ENCODE data around the gene CTBP2.

GRCh38 chr10:125134483-125134848 is 25.9 kb downstream of the CTBP2 start:
- TF ChIP-seq, protein P1, sequence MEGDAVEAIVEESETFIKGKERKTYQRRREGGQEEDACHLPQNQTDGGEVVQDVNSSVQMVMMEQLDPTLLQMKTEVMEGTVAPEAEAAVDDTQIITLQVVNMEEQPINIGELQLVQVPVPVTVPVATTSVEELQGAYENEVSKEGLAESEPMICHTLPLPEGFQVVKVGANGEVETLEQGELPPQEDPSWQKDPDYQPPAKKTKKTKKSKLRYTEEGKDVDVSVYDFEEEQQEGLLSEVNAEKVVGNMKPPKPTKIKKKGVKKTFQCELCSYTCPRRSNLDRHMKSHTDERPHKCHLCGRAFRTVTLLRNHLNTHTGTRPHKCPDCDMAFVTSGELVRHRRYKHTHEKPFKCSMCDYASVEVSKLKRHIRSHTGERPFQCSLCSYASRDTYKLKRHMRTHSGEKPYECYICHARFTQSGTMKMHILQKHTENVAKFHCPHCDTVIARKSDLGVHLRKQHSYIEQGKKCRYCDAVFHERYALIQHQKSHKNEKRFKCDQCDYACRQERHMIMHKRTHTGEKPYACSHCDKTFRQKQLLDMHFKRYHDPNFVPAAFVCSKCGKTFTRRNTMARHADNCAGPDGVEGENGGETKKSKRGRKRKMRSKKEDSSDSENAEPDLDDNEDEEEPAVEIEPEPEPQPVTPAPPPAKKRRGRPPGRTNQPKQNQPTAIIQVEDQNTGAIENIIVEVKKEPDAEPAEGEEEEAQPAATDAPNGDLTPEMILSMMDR (conservative IDR thresholded peaks at IDR 0.05; ENCODE audit: low read depth, low read length), result no peak
- TF ChIP-seq EZH2 (IDR thresholded peaks at IDR 0.05; ENCODE audit: borderline replicate concordance, low read depth, low read length, poor library complexity, severe bottlenecking), result no peak
